Osteoblast (primary cell): ENCODE measurements around the gene LRP11. TPM values are rescaled to one million over a fixed set of nuclear protein-coding genes. Genes with fewer than 3 reads are reported as not detected.

Experiments
- DNase-seq: peaks from one replicate; pipeline ENCODE4 v3.0.0; 2011; ENCODE audit warnings: low spot score, mixed read lengths; ENCODE audit not compliant: insufficient read length; ENCODE audit errors: missing footprints
- H2AFZ ChIP-seq: 2 replicates; pipeline ENCODE4 v1.6.0; 2011; ENCODE audit warnings: mild to moderate bottlenecking, low read length
- H3K27ac ChIP-seq: 2 replicates; pipeline ENCODE4 v1.5.1; 2011; ENCODE audit warnings: mild to moderate bottlenecking, low read depth, low read length, moderate library complexity
- H3K27me3 ChIP-seq: 2 replicates; pipeline ENCODE4 v1.6.0; 2012; ENCODE audit warnings: mild to moderate bottlenecking, control low read depth, inconsistent platforms, low read length, moderate library complexity; ENCODE audit not compliant: insufficient read depth
- H3K36me3 ChIP-seq: 2 replicates; pipeline ENCODE4 v1.5.1; 2011; ENCODE audit warnings: mild to moderate bottlenecking, low read length, control low read depth, moderate library complexity; ENCODE audit not compliant: insufficient read depth
- H3K4me1 ChIP-seq: 2 replicates; pipeline ENCODE4 v1.5.1; 2011; ENCODE audit warnings: mild to moderate bottlenecking, low read length, control low read depth, moderate library complexity; ENCODE audit not compliant: insufficient read depth
- H3K4me2 ChIP-seq: 2 replicates; pipeline ENCODE4 v1.6.0; 2011; ENCODE audit warnings: mild to moderate bottlenecking, low read length; ENCODE audit not compliant: insufficient read depth
- H3K4me3 ChIP-seq: fragments of 200-600 bp; sonication (generic); 3 replicates; pipeline ENCODE4 v1.5.1; 2012; ENCODE audit warnings: mild to moderate bottlenecking, low read length, inconsistent platforms; ENCODE audit not compliant: insufficient read depth
- H3K79me2 ChIP-seq: 2 replicates; pipeline ENCODE4 v1.6.0; 2012; ENCODE audit warnings: mild to moderate bottlenecking, low read length, control low read depth, inconsistent platforms; ENCODE audit not compliant: insufficient read depth
- H3K9me3 ChIP-seq: 2 replicates; pipeline ENCODE4 v1.5.1; 2011; ENCODE audit warnings: low read depth, low read length, control low read depth
- H4K20me1 ChIP-seq: 2 replicates; pipeline ENCODE4 v1.6.0; 2012; ENCODE audit warnings: mild to moderate bottlenecking, low read length, control low read depth; ENCODE audit not compliant: insufficient read depth
- CTCF ChIP-seq: IDR thresholded peaks from 2 replicates; pipeline ENCODE4 v1.5.1; 2011; ENCODE audit warnings: mild to moderate bottlenecking, low read depth, low read length, moderate library complexity; ENCODE audit errors: extremely low read depth
- total RNA-seq: library from RNA; depleted of rRNA; stranded (reverse); fragments of >200 nt; gene quantifications from 2 replicates; pipeline ENCODE4 v1.2.3, GENCODE V29; 2012

LRP11 gene
- total RNA-seq, 1 donor, result 39.4 TPM

- no peak overlapping the region for H3K27ac ChIP-seq
- no peak for DNase-seq
- no peak overlapping the region for H3K4me3 ChIP-seq
- H3K9me3 ChIP-seq, result no peaks in the 10 kb centered on the region
- H3K4me1 ChIP-seq, result no peaks in the 10 kb centered on the region
- no peak overlapping the region for H3K4me2 ChIP-seq
- no peak overlapping the region for H2AFZ ChIP-seq
- no peaks in the 10 kb centered on the region for H3K79me2 ChIP-seq
- no peaks in the 10 kb centered on the region for H3K27me3 ChIP-seq
- TF ChIP-seq CTCF, result no peak
- peaks cover 14% of the 10 kb centered on the region for H3K36me3 ChIP-seq
- H4K20me1 ChIP-seq, result no peaks in the 10 kb centered on the region
These were observed 50.8 kb downstream of the LRP11 start for GRCh38 chr6:149813351-149813750.

- Histone ChIP-seq H3K4me1 (no peaks in the 10 kb centered on the region), H3K27ac (no peak overlapping the region), H3K4me2 (no peak overlapping the region), H3K9me3 (no peaks in the 10 kb centered on the region), H2AFZ (no peak overlapping the region), H4K20me1 (no peaks in the 10 kb centered on the region), H3K4me3 (no peak overlapping the region), H3K79me2 (no peaks in the 10 kb centered on the region), H3K36me3 (peaks cover 12% of the 10 kb centered on the region), H3K27me3 (no peaks in the 10 kb centered on the region)
- DNase-seq, result no peak
- no peak for TF ChIP-seq CTCF
These were observed 54.4 kb downstream of the LRP11 start for GRCh38 chr6:149809798-149810197.

GRCh38 chr6:149806127-149806526, 58.0 kb downstream of the LRP11 start:
- no peak for TF ChIP-seq CTCF
- H3K4me3 ChIP-seq, result no peak overlapping the region
- H4K20me1 ChIP-seq, result no peaks in the 10 kb centered on the region
- no peak overlapping the region for H2AFZ ChIP-seq
- no peaks in the 10 kb centered on the region for H3K27me3 ChIP-seq
- no peaks in the 10 kb centered on the region for H3K4me1 ChIP-seq
- H3K9me3 ChIP-seq, result no peaks in the 10 kb centered on the region
- peaks cover 27% of the 10 kb centered on the region for H3K36me3 ChIP-seq
- peak; percentile 34 for DNase-seq
- H3K79me2 ChIP-seq, result no peaks in the 10 kb centered on the region
- no peak overlapping the region for H3K27ac ChIP-seq
- no peak overlapping the region for H3K4me2 ChIP-seq

- Histone ChIP-seq H3K4me2 (no peak overlapping the region), H3K79me2 (peaks cover 36% of the 10 kb centered on the region), H3K27me3 (no peaks in the 10 kb centered on the region), H2AFZ (no peak overlapping the region), H3K4me3 (no peak overlapping the region), H3K9me3 (no peaks in the 10 kb centered on the region), H3K36me3 (peaks cover 27% of the 10 kb centered on the region), H3K27ac (no peak overlapping the region), H3K4me1 (no peaks in the 10 kb centered on the region), H4K20me1 (no peaks in the 10 kb centered on the region)
- DNase-seq, result no peak
- TF ChIP-seq CTCF, result no peak
These were observed 80.6 kb downstream of the LRP11 start for GRCh38 chr6:149783551-149783950.
